DND-41 (cell line): ENCODE results near the gene CATSPERZ.

Experiments used
- CTCF ChIP-seq: IDR thresholded peaks from 2 replicates; pipeline ENCODE4 v1.5.1; 2012; ENCODE audit warnings: borderline replicate concordance, low read length, moderate library complexity, mild to moderate bottlenecking; ENCODE audit not compliant: poor library complexity, severe bottlenecking; ENCODE audit errors: extremely low read depth
- EZH2 ChIP-seq: IDR thresholded peaks from 3 replicates; pipeline ENCODE4 v1.6.1; 2012; ENCODE audit warnings: borderline replicate concordance, low read depth, mild to moderate bottlenecking, moderate library complexity, low read length, inconsistent platforms; ENCODE audit not compliant: severe bottlenecking

- TF ChIP-seq CTCF, result peak; percentile 30
- no peak for TF ChIP-seq EZH2
Observed at GRCh38 chr11:64316672-64317324, 16.6 kb downstream of the CATSPERZ start.
